K562 (cell line): ENCODE measurements around the gene PELI3. TPM values are rescaled to one million over a fixed set of nuclear protein-coding genes. Genes with fewer than 3 reads are reported as not detected.

Experiments
- ARHGAP35 ChIP-seq: fragments of 450-650 bp; IDR thresholded peaks from 2 replicates; pipeline ENCODE4 v1.6.1; 2018; ENCODE audit not compliant: partially characterized antibody
- CBFA2T3 ChIP-seq: fragments of 450-650 bp; IDR thresholded peaks from 2 replicates; pipeline ENCODE4 v1.6.1; 2017
- CHCHD3 ChIP-seq: fragments of 250-450 bp; sonication (Bioruptor Pico); IDR thresholded peaks from 2 replicates; pipeline ENCODE4 v2.1.2; 2022; ENCODE audit warnings: mild to moderate bottlenecking
- CREM ChIP-seq: IDR thresholded peaks from 2 replicates; pipeline ENCODE4 v1.6.1; 2014; ENCODE audit warnings: antibody characterized with exemption, low read depth
- EHMT2 ChIP-seq: fragments of 450-650 bp; IDR thresholded peaks from 2 replicates; pipeline ENCODE4 v1.6.1; 2018; ENCODE audit warnings: antibody characterized with exemption
- ESRRA ChIP-seq: fragments of 450-650 bp; IDR thresholded peaks from 2 replicates; pipeline ENCODE4 v1.6.1; 2014; ENCODE audit warnings: low read depth, mild to moderate bottlenecking, moderate library complexity, borderline replicate concordance
- GABPB2 ChIP-seq: fragments of 250-450 bp; sonication (Bioruptor Pico); conservative IDR thresholded peaks from 2 replicates; pipeline ENCODE4 v1.5.1; 2021; ENCODE audit warnings: mild to moderate bottlenecking
- HNRNPUL1 ChIP-seq: fragments of 200-400 bp; formaldehyde crosslinking; IDR thresholded peaks from 2 replicates; pipeline ENCODE4 v1.6.1; 2017; ENCODE audit warnings: low read length
- IRF9 ChIP-seq: fragments of 450-650 bp; IDR thresholded peaks from 2 replicates; pipeline ENCODE4 v1.6.1; 2016; ENCODE audit warnings: missing biosample characterization, missing genetic modification characterization
- LARP7 ChIP-seq: fragments of 450-650 bp; IDR thresholded peaks from 2 replicates; pipeline ENCODE4 v1.6.1; 2016
- MEIS2 ChIP-seq: fragments of 450-650 bp; IDR thresholded peaks from 2 replicates; pipeline ENCODE4 v1.6.1; 2014; ENCODE audit warnings: mild to moderate bottlenecking; ENCODE audit not compliant: partially characterized antibody
- MIER1 ChIP-seq: fragments of 450-650 bp; IDR thresholded peaks from 2 replicates; pipeline ENCODE4 v1.6.1; 2016; ENCODE audit warnings: antibody characterized with exemption, mild to moderate bottlenecking, low read depth
- MYC ChIP-seq, 2 experiments: fragments of 250-450 bp in 1 of 2; sonication (Bioruptor Pico) in 1 of 2; IDR thresholded peaks; 2 replicates each; pipeline versions ENCODE4 v1.5.1 to v1.6.1; 2012 to 2021; ENCODE audit warnings: low read depth in 2 of 2, borderline replicate concordance in 1 of 2, improper control_type of control experiment in 1 of 2, low read length in 1 of 2, mild to moderate bottlenecking in 1 of 2, moderate library complexity in 1 of 2
- NFATC3 ChIP-seq: fragments of 450-650 bp; IDR thresholded peaks from 2 replicates; pipeline ENCODE4 v1.6.1; 2017; ENCODE audit warnings: mild to moderate bottlenecking
- NR1H2 ChIP-seq: sonication (generic); formaldehyde crosslinking; IDR thresholded peaks from 2 replicates; pipeline ENCODE4 v1.4.0; 2020; ENCODE audit warnings: mild to moderate bottlenecking, missing genetic modification reagents
- NR3C1 ChIP-seq: sonication (generic); formaldehyde crosslinking; IDR thresholded peaks from 2 replicates; pipeline ENCODE4 v1.8.1; 2022; ENCODE audit warnings: missing genetic modification reagents
- PHF21A ChIP-seq: fragments of 450-650 bp; IDR thresholded peaks from 2 replicates; pipeline ENCODE4 v1.6.1; 2017; ENCODE audit warnings: low read depth, borderline replicate concordance
- PKNOX1 ChIP-seq: fragments of 450-650 bp; IDR thresholded peaks from 2 replicates; pipeline ENCODE4 v1.6.1; 2016
- POLR2B ChIP-seq: fragments of 450-650 bp; IDR thresholded peaks from 2 replicates; pipeline ENCODE4 v1.6.1; 2018; ENCODE audit warnings: low read depth; ENCODE audit not compliant: partially characterized antibody
- POLR2G ChIP-seq: fragments of 200-400 bp; formaldehyde crosslinking; IDR thresholded peaks from 2 replicates; pipeline ENCODE4 v1.6.1; 2017; ENCODE audit warnings: low read depth, mild to moderate bottlenecking, antibody characterized with exemption, low read length, moderate library complexity
- PYGO2 ChIP-seq: fragments of 450-650 bp; IDR thresholded peaks from 2 replicates; pipeline ENCODE4 v1.6.1; 2016; ENCODE audit warnings: mild to moderate bottlenecking, missing genetic modification characterization, moderate library complexity, missing compliant biosample characterization
- SAFB ChIP-seq: fragments of 200-400 bp; formaldehyde crosslinking; IDR thresholded peaks from 2 replicates; pipeline ENCODE4 v1.6.1; 2017; ENCODE audit warnings: low read depth, low read length, borderline replicate concordance
- SRSF1 ChIP-seq: fragments of 200-400 bp; formaldehyde crosslinking; IDR thresholded peaks from 2 replicates; pipeline ENCODE4 v1.6.1; 2017; ENCODE audit warnings: mild to moderate bottlenecking, low read depth, low read length, moderate library complexity
- TRIM24 ChIP-seq, 2 experiments: fragments of 450-650 bp; IDR thresholded peaks; 2 replicates each; pipeline ENCODE4 v1.6.1; 2016
- ZC3H4 ChIP-seq: sonication (generic); formaldehyde crosslinking; IDR thresholded peaks from 2 replicates; pipeline ENCODE4 v1.9.0; 2021; ENCODE audit warnings: missing genetic modification reagents, borderline replicate concordance
- ZKSCAN1 ChIP-seq: fragments of 150-350 bp; IDR thresholded peaks from 2 replicates; pipeline ENCODE4 v1.6.1; 2016; ENCODE audit warnings: low read depth, low read length
- ZNF134 ChIP-seq: fragments of 250-450 bp; sonication (Bioruptor Pico); conservative IDR thresholded peaks from 2 replicates; pipeline ENCODE4 v1.4.0; 2020
- ZNF444 ChIP-seq: fragments of 250-450 bp; sonication (Bioruptor Pico); IDR thresholded peaks from 2 replicates; pipeline ENCODE4 v1.4.0; 2020; ENCODE audit warnings: mild to moderate bottlenecking, moderate library complexity
- ZNF655 ChIP-seq: fragments of 250-450 bp; sonication (Bioruptor Pico); IDR thresholded peaks from 2 replicates; pipeline ENCODE4 v1.5.0; 2021
- polyA plus RNA-seq, 8 experiments: library from polyadenylated mRNA; depleted of rRNA in 4 of 8; stranded (reverse) in 5 of 8; unstranded in 3 of 8; fragments of >200 nt; fragmentation: Nextera tagmentation in 2 of 8; fragmentation: Illumina TruSeq in 1 of 8; extraction: Ambion mirVana in 2 of 8; extraction: Trizol in 1 of 8; gene quantifications; 2 replicates each; pipeline versions ENCODE4 v1.2.1 to v1.2.3, GENCODE V29; 2011 to 2014; ENCODE audit warnings: inconsistent platforms in 1 of 8, missing spikeins in 1 of 8
- total RNA-seq, 7 experiments: library from RNA; depleted of rRNA in 6 of 7; stranded (reverse); fragments of >200 nt in 6 of 7; fragmentation: Illumina TruSeq in 2 of 7; extraction: Trizol in 2 of 7; gene quantifications; 2 replicates each; pipeline versions ENCODE4 v1.2.1 to v1.2.3, GENCODE V29; 2011 to 2021; ENCODE audit warnings: low replicate concordance in 1 of 7

The PELI3 gene
- total and polyA plus RNA-seq, 9 of the 15 experiments (the other 6 are each of a cell fraction or from before 2014, with no cell fraction given): 0.17 to 4.2 (median 1.9) TPM

- TF ChIP-seq MYC (IDR thresholded peaks at IDR 0.05; ENCODE audit: low read depth, low read length) (no peak), MYC (CRISPR knock-in tag; IDR thresholded peaks at IDR 0.05; ENCODE audit: borderline replicate concordance, low read depth) (no peak), ZNF655 (CRISPR knock-in tag) (no peak), PYGO2 (tag) (no peak), HNRNPUL1 (no peak), SAFB (no peak), LARP7 (no peak), TRIM24 (IDR thresholded peaks at IDR 0.05) (no peak), POLR2B (no peak), ESRRA (no peak), NFATC3 (no peak), MIER1 (peak; percentile 98), EHMT2 (peak; percentile 99), POLR2G (no peak), CREM (peak; percentile 72), ZNF134 (CRISPR knock-in tag) (no peak), CBFA2T3 (peak; percentile 19; the same call in 1 of the 2 replicates), GABPB2 (no peak), NR3C1 (CRISPR knock-in tag) (peak; percentile 89), ZKSCAN1 (no peak), ARHGAP35 (no peak), IRF9 (tag) (no peak), SRSF1 (no peak), ZNF444 (CRISPR knock-in tag) (no peak), PHF21A (no peak), NR1H2 (CRISPR knock-in tag) (0 out of 2 replicates have a peak, but pooled peaks have one; percentile 60), PKNOX1 (no peak), ZC3H4 (CRISPR knock-in tag) (no peak), CHCHD3 (CRISPR knock-in tag) (no peak), MEIS2 (no peak)
Measured at GRCh38 chr11:66418168-66418985, 48.3 kb upstream of the PELI3 start (continued).
